HG03039 (cell line): Measurements from ENCODE around the gene IL18.
"Not testable (repeated sequence)": the region's sequence is repeated elsewhere in the genome, so short reads cannot be mapped to it uniquely, and the experiment has no call there.

Experiments used
- ATAC-seq: cut with Tn5 transposase; IDR thresholded peaks from one replicate; pipeline ENCODE4 v1.9.1; 2021; ENCODE audit warnings: mild to moderate bottlenecking, moderate library complexity; ENCODE audit not compliant: unreplicated experiment

Gene IL18

DNA sequence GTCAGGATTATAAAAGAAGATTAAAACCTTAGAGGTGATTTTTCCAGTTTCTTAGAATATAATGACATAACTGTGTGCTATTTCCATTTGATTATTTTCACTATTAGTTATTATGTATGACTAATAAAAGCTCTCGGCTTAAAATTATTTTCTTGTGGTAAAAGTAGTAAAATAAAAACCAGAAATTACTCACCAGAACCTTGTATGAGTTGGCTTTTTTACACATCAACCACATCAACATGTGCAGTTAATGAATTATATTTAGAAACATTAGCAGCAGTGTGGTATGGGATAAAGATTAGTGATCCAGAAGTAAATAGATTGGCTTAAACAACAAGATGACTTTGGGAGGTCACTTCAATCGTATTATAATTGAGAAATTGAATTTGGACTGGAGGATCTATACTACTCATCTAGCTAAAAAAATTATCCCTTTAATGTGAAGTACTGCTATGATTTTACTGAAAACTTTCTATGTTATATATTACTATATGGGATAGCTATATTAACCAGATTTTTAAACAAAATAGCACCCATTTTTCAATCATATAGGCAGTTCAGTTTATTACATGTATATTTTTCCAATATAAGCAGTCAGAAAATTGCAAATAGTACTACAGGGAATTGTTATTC, 8.6 kb upstream of the IL18 start:
- no peak for ATAC-seq

DNA sequence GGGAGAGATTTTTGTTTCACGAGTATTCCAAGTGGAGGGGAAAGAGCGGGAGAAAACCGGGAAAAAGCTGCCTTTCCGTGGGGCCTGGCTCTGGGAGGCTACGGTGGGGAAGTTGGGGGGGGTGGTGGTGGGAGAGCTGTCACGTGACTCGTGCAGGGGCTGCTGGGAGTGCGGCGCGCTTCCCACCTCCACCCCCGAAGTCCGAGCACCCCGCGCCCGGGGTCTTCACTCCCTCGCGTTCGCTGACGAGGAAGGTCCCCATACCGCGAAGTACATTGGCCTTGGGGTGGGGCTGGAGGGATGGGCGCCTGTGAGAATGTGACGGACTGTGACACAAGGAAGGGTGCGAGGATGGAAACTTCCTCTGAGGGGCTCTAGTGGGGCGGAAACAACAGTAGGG, 3.3 kb upstream of the IL18 start, which contains the start of gene TEX12:
TSS of gene TEX12 (plus strand) at position 228 of the 400 bp plus-strand sequence. CDS start 1,897 bp downstream, outside the sequence.
- no peak for ATAC-seq

DNA sequence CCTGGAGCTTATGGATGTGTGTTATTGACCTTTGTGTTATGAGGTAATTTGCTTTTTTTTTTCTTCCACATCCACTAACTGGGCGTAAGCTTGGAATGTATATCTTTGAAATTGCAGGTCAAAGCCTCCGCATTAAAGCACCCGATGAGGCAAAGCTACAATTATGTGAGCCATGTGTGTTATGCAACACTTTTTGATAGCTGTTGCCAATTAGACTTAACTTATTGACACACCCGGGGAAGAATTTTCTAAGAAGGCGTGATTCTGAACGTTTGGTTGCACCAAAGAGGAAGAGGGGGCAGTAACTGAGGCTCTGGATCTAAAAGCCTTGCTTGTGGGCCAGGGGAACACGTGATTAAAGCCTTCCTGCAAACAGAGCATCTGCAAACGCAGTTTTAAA, 2.7 kb upstream of the IL18 start:
- no peak for ATAC-seq

DNA sequence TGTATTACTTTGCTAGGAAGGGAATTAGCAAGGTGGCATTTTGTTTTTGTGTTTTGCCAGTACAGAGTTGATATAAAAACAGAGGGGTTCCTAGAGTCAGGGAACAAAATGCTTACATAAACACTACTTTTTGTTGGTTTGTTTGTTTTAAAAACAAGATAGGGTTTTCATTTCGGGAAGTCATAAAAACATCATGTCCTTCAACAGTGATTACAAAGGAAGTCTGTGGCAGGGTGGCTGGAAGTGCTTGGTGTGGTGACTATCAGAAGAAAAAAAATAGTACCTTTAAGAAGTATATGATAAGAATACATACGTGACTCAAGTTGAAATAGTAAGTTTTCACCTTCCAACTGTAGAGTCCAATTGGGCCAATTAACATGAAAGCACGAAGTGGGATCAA, 1.2 kb upstream of the IL18 start:
- no peak for ATAC-seq

DNA sequence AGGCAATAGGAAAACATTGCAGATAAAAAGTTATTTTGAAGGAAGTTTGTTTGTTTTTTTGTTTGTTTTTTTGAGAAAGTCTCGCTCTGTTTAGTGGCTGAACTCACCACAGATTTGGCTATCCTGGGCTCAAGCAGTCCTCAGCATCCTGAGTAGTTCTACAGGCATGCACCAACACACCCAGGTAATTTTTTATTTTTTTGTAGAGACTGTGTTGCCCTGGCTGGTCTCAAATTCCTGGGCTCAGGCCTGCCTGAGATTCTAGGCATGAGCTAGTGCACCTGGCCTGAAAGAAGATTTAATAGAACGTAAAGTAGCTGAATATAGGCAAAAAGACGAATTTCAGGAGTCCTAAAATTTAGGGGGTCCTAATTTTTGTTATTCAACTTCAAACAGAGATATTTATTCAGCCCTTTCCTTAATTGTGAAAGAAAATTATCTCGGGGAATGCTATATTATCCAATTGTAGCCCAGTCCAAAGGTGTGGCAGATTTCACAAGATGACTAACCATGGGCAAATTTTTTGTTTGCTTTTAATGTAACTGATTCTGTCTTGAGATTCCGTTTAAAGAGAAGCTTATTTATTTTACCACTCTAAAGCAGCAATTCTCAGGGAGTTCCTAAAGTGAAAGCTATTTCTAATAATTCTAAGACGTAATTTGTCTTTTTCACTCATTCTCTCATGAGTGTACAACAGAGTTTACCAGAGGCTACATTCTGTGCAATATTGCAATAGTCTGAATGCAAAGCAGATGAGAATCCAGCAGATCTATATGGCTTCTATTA, 940 bp downstream of the IL18 start:
- no peak for ATAC-seq

DNA sequence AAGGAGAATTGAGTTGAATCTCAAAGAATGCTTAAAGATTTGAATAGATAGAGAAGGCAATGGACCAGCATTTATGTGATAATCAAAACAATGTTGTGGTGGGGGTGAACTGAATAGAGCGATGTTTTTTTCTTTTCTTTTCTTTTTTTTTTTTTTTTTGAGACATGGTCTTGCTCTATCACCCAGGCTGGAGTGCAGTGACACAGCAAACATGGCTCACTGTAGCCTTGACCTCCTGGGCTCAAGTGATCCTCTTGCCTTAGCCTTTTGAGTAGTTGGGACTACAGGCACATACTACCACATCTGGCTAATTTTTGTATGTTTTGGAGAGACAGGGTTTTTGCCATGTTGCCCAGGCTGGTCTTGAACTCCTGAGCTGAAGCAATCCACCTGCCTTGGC, 1.7 kb downstream of the IL18 start:
- not testable (repeated sequence) for ATAC-seq

DNA sequence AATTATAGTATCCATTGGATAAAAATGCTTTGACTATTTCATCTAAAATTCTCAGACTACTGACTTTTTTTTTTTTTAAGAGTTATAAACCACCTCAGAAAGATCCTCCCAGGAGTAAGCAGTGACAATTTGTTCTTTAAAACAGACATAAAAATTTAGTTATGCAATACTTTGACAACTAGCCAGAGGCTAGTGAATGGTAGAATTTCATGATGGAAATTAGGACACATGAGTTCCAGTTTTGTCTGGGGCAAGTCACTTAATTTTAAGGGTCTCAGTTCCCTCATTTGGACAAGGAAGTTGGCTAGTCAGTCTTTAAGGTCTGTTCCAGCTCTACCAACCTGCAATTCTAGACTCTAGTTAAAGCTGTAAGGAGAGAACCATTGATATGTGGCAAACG, 2.9 kb downstream of the IL18 start:
- ATAC-seq: no peak

DNA sequence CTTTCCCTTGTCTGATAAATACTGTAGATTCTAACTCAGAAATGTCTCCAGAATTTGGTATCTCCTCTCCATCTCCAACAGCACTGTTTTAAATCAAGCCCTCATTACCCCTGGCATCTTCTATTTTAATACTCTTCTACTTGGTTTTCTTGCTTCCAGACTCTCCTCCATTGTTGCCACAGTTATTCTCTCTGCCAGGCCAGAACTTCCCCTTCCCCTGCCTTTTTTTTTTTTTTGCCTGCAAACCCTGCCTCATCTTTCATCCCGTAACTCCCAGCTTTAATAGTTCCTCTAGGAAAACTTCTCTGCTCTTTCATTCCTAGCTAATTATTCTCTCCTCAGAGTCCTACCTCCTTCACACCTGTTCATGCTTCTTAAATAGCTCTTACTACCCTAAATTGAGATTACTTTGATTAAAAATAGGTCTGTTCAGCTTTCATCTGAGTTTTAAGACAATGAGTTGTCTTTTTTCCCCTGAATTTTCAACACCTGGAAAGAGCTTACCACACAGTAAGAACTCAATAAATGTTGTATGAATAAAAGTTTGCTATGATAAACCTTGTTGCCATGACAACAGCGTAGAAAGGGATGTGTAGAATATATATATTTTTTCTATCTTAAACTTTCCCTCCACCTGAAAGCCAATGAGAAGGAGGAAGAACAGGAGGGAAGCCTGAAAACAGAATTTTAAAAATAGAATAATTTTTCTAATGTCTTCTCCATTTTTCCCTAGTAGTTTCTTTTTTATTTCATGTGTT, 3.6 kb downstream of the IL18 start:
- ATAC-seq: no peak

DNA sequence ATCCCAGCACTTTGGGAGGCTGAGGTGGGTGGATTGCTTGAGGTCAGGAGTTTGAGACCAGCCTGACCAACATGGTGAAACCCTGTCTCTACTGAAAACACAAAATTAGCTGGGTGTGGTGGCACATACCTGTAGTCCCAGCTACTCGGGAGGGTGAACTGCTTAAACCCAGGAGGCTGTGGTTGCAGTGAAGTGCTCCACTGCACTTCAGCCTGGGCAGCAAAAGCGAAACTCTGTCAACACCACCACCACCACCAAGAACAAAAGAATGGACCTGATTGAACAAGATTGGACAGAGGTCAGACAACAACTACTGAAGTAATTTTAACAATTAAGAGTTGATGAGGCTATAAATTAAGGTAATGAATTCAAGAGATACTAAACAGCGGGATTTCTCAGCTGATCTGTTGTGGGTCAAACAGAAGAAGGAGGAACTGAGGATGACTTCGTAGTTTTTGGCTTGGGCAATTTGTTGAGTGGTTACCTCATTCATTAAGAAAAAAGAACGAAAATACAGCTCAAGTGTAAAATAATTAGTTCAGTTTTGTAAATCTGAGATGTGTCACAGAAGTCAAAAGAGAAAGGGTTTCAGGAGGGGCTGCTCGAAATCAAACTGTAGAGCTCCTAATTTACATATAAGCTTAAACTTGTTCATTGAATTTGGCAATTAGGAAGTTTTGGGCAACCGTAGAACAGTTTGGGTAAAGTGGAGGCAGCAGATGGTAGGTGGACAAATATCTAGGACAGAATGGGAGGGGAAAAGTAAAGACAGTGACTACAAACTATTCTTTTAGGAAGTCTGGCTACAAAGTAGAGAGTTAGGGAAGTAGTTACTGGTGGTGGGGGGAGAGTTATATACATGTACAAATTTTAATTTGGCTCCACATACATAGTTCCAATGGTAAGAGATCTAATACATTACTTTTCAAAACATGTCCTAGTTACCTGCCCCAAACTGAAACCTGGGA, 4.5 kb downstream of the IL18 start:
- ATAC-seq: no peak

DNA sequence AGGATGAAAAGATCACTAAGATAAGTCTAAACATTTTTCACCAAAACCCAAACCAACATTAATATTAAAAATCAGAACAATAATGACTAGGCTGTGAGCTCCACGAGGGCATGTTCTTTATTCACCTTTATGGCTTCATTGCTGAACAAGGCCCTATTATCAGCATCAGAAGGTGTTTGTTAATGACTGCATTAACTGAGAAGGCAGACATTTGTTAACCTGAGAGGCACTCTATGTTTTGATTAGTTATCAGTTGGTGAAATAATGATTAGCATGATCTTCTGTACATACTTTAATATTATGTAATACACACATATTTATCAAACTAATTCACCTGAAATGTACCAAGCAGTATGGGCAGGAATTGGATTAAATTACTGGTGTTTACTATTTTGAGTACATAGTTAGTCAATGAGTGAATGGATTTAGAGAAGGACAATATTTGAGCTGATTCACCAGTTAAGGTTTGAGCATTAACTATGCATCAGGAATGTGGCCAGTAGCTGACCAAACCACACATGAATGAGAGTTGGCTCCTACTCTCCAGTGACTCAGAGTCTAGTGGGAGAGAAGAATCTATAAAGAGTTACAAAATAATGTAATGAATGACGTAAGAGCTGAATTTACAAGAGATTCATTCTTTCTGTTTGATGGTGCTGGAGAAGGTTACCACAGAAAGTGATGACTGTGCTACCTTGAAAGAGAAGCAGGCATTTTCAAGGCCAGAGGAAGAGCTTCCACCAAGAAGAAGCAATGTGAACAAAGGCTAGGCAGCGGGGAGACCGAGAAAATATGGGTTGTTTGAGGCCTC, 6.7 kb downstream of the IL18 start:
- no peak for ATAC-seq

DNA sequence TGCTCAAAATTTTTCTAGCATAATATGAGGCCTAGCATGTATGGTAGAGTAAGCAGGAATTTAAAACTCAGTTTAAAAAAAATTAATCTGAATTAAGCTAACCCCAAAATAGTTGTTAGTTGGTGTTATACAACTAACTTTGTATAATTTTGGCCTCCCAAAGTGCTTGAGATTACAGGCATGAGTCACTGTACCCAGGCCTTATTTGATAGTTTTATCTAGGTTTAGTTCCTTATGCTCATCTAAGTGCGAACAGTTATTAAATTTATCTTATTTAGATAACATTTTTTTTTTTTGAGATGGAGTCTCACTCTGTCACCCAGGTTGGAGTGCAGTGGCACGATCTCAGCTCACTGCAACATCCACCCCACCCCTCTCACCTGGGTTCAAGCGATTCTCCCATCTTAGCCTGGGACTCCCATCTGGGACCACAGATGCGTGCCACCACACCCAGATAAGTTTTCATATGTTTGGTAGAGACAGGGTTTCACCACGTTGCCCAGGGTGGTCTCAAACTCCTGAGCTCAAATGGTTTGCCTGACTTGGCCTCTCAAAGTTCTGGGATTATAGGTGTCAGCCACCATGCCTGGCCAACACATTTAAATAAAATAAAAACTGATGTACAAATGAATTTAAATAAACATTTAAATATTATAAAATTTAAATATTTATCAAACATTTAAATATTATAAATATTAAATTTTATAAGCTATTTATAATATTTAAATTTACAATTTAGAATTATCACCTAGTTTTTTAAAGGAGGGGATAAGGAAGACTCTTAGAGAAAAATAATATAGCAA, 7.5 kb downstream of the IL18 start:
- no peak for ATAC-seq

DNA sequence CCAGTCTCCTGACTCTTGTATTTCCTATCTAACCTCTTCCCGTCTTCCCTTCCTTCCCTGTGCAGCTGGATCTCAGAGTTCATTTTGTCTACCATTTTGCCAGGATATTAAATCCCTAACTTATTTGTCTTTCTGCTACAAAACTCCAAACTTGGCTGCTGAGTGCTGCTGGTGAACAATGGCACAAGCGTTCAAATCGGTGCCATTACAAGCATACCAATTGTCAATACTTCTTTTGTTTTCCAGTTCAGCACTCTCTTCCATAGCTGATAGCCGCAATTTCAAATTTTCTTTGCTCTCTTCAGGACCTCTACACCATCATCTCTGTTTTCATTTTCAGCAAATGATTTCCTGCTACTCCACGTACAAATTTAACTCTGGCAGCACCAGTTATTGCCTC, 13.4 kb downstream of the IL18 start:
- no peak for ATAC-seq

DNA sequence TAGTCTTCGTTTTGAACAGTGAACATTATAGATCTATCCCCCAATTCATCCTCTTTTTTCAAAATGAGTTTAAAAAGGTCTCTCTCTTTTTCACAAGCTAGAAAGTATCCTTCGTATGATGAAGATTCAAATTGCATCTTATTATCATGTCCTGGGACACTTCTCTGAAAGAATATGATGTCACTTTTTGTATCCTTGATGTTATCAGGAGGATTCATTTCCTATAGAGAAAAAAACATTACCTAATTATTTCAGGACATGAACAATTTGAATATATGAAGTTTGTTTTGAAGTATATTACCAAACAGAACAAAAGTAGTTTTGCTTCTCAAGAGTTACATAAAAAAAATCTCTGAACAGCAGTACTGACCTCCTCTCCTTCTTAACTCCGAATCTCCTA, 20.3 kb downstream of the IL18 start:
- ATAC-seq: no peak

DNA sequence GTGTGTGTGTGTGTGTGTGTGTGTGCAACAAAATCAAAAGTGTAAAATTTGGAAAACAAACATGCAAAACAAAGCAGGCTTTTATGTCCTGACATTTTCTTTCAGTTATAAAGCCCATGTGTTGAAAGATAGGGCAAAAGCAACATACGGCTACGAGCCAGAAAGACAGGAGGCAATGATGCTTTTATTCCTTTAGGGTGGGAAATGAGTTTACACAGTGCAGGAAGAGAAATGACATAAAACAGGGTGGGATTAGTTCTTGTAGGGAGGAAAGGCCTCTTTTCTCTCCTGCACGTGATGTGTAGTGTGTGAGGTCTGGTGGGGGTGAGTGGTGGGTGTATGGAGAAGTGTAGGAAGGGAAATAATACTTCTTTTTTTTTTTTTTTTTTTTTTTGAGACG, 29.4 kb downstream of the IL18 start:
- ATAC-seq: no peak

DNA sequence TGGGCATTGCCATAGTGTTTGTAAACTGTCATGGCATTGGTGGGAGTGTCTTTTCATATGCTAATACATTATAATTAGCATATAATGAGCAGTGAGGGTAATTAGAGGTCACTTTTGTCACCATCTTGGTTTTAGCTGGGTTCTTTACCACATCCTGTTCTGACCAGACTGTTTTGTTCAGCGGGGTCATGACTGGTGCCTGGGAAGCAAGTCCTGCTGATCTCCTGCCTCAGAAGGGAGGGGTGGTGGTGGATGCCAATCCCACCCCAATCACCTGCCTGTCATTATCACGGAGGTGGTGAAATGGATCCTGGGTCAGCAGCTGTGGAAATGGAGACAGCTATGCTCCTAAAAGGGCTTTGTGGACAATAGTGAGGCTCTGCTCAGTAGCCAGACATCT, 31.2 kb downstream of the IL18 start:
- ATAC-seq: no peak

DNA sequence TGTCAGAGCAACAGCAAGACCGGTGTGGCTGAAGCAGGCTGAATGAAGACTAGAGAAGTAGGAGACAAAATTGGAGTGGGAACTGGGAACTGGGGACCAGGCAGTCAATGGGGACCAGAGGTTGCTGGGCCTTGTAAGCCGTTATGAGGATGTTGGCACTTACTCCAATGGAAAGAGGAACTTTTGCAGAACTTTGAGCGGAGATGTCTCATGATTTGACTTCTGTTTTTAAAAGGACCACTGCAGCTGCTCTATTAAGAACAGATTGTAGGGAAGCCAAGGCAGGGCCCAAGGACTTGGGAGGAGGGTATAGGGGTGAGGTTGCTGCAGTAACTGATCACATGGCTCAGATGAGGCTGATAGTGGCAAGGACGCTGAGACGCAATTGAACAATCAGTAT, 34.2 kb downstream of the IL18 start:
- ATAC-seq: no peak

DNA sequence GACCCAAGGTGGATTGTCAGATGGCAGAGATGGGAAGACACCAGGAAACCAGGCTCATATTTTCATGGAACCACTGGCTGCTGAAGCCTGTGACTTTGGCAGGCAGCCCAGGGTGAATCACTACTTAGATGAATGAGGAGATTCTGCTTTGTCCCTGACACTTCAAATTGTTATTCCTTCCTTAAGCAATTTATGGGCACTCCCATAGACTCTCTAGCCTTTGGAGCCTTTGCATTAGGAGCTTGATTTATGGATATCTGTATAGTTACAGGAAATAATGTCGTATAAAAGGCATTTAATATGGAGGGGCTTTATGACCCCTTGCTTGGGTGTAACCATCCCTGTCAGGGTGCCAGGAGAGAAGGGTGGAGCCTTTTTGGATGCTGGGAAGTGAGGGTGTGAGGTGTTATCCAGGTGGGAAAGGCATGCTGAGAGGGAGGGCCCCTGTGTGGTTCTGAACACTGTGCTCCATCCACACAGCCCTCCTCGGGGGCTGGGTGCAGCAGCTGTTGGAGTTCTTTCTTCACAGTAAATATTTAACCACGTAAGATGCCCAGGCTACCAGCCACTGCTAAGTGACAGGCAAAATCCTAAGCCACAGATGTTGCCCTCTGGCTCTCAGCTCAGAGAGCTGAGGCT, 35.3 kb downstream of the IL18 start:
- no peak for ATAC-seq

DNA sequence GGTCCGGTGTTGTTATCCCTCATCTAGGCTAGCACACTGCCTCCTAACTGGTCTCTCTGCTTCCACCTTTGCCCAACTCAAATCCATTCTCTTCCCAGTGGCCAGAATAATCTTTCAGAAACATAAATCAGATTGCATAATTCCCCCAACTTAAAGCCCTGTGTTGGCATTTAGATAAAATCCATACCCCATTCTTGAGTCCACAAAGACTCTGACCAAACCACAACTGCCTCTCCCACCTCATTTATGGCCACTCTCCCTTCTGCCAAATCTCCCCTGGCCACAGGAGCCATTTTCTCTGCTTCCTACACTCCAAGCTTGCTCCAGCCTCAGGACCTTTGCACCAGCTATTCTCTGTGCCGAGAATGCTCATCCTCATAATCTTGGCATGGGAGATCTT, 36.8 kb downstream of the IL18 start:
- no peak for ATAC-seq

DNA sequence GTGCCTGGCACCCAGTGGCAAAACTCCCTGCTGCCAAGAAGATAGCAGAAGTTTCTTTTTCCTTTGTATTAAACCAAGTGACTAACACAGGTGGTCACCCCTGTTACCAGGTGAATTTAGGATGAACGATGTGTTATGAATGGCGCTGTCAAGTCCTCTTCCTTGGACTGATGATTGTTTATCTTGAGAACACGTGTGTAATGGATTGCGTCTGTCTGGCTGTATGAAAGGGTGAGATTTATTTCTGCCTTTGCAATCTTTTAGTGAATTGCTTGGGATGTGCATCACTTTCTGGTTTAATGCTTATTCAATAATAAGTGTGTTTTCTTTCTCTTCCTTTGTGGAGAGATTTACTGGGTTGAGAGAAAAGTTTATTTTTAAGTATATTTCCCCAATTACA, 40.8 kb downstream of the IL18 start:
- ATAC-seq: no peak
